SK-N-SH (cell line): ENCODE data around the gene PDZD2. TPM values are rescaled to one million over a fixed set of nuclear protein-coding genes. Genes with fewer than 3 reads are reported as not detected.

Experiments
- CTCF ChIA-PET: fragments of 300-600, 350-600 bp; formaldehyde crosslinking; extraction: SDS; loops from one replicate; lab custom pipeline; 2021; lab: Yijun Ruan, JAX
- POLR2A ChIA-PET: fragments of 350-600 bp; sonication (Branson Sonifier 250); formaldehyde crosslinking; extraction: SDS; loops from one replicate; lab custom pipeline; 2020; ENCODE audit warnings: antibody characterized with exemption, inconsistent platforms; lab: Yijun Ruan, JAX
- DNase-seq: peaks from one replicate; pipeline ENCODE4 v3.0.0; 2012
- H2AFZ ChIP-seq: fragments of 200-600 bp; sonication (generic); 2 replicates; pipeline ENCODE4 v1.8.1; 2016; ENCODE audit warnings: antibody characterized with exemption, mild to moderate bottlenecking, low read depth
- H3F3A ChIP-seq: fragments of 200-600 bp; sonication (generic); replicated peaks from 2 replicates; pipeline ENCODE3; 2016; ENCODE audit warnings: antibody characterized with exemption, mild to moderate bottlenecking; ENCODE audit not compliant: insufficient read depth
- H3K27ac ChIP-seq, 2 experiments: fragments of 200-500 bp in 1 of 2; fragments of 200-600 bp in 1 of 2; sonication (Bioruptor generic) in 1 of 2; sonication (generic), shearing (Covaris generic) in 1 of 2; 2 replicates each; pipeline versions ENCODE4 v1.5.1 to v1.6.1; 2014 to 2016; ENCODE audit warnings: low read depth in 2 of 2, inconsistent platforms in 1 of 2, low read length in 1 of 2, mild to moderate bottlenecking in 1 of 2, mixed read lengths in 1 of 2
- H3K27me3 ChIP-seq: fragments of 200-600 bp; sonication (generic), shearing (Covaris generic); 2 replicates; pipeline ENCODE4 v1.6.1; 2016; ENCODE audit warnings: mixed run types; ENCODE audit not compliant: insufficient read depth
- H3K36me3 ChIP-seq, 2 experiments: fragments of 200-500 bp in 1 of 2; fragments of 200-600 bp in 1 of 2; sonication (Bioruptor generic) in 1 of 2; sonication (generic) in 1 of 2; replicated peaks in 1 of 2; 2 replicates each; pipeline versions ENCODE3 to v1.5.1; 2014 to 2016; ENCODE audit warnings: low read length in 1 of 2, mild to moderate bottlenecking in 1 of 2; ENCODE audit not compliant: insufficient read depth in 2 of 2, control insufficient read depth in 1 of 2
- H3K4me1 ChIP-seq, 2 experiments: fragments of 200-500 bp in 1 of 2; fragments of 200-600 bp in 1 of 2; sonication (Bioruptor generic) in 1 of 2; sonication (generic), shearing (Covaris generic) in 1 of 2; 2 replicates each; pipeline versions ENCODE4 v1.5.1 to v1.6.1; 2014 to 2016; ENCODE audit warnings: low read depth in 1 of 2, low read length in 1 of 2, mixed run types in 1 of 2; ENCODE audit not compliant: insufficient read depth in 2 of 2, control insufficient read depth in 1 of 2
- H3K4me2 ChIP-seq: fragments of 200-600 bp; sonication (generic), shearing (Covaris generic); 2 replicates; pipeline ENCODE4 v1.6.1; 2017; ENCODE audit warnings: mixed run types
- H3K4me3 ChIP-seq, 2 experiments: fragments of 200-500 bp in 1 of 2; fragments of 200-600 bp in 1 of 2; sonication (Bioruptor generic) in 1 of 2; sonication (generic), shearing (Covaris generic) in 1 of 2; 2 replicates each; pipeline versions ENCODE4 v1.5.1 to v1.8.1; 2014 to 2016; ENCODE audit warnings: low read depth in 2 of 2, inconsistent platforms in 1 of 2, low read length in 1 of 2, mild to moderate bottlenecking in 1 of 2, mixed read lengths in 1 of 2, moderate library complexity in 1 of 2
- H3K79me2 ChIP-seq: fragments of 200-600 bp; sonication (generic); 2 replicates; pipeline ENCODE4 v1.8.1; 2017; ENCODE audit warnings: mild to moderate bottlenecking; ENCODE audit not compliant: insufficient read depth
- H3K9ac ChIP-seq: fragments of 200-600 bp; sonication (generic); 2 replicates; pipeline ENCODE4 v1.6.1; 2017; ENCODE audit warnings: mixed run types
- H3K9me2 ChIP-seq: fragments of 200-600 bp; sonication (generic); 2 replicates; pipeline ENCODE4 v1.6.1; 2017; ENCODE audit warnings: mixed run types
- H3K9me3 ChIP-seq: fragments of 200-600 bp; sonication (generic); 2 replicates; pipeline ENCODE4 v1.6.1; 2017; ENCODE audit warnings: mixed run types, mild to moderate bottlenecking, moderate library complexity
- H4K20me1 ChIP-seq: fragments of 200-600 bp; sonication (generic); 2 replicates; pipeline ENCODE4 v1.6.1; 2017; ENCODE audit warnings: mild to moderate bottlenecking, mixed run types; ENCODE audit not compliant: insufficient read depth
- CHD2 ChIP-seq: fragments of 150-350 bp; IDR thresholded peaks from 2 replicates; pipeline ENCODE4 v1.6.1; 2018; ENCODE audit warnings: low read length; ENCODE audit not compliant: partially characterized antibody
- EP300 ChIP-seq, 2 experiments: IDR thresholded peaks; 2 replicates each; pipeline versions ENCODE4 v1.4.0 to v1.6.1; 2012; ENCODE audit warnings: borderline replicate concordance in 1 of 2, low read depth in 1 of 2, low read length in 1 of 2
- JUND ChIP-seq: IDR thresholded peaks from 2 replicates; pipeline ENCODE4 v1.4.0; 2012
- MAX ChIP-seq: IDR thresholded peaks from 2 replicates; pipeline ENCODE4 v1.4.0; 2012; ENCODE audit warnings: low read depth
- MXI1 ChIP-seq: IDR thresholded peaks from 2 replicates; pipeline ENCODE4 v1.6.1; 2012; ENCODE audit warnings: mild to moderate bottlenecking, low read depth, low read length, improper control_type of control experiment
- PBX3 ChIP-seq: IDR thresholded peaks from 2 replicates; pipeline ENCODE4; 2012
- RAD21 ChIP-seq: IDR thresholded peaks from 2 replicates; pipeline ENCODE4 v1.6.1; 2012; ENCODE audit warnings: mild to moderate bottlenecking, low read length
- RCOR1 ChIP-seq: fragments of 150-350 bp; IDR thresholded peaks from 2 replicates; pipeline ENCODE4 v1.6.1; 2017; ENCODE audit warnings: antibody characterized with exemption, low read length
- REST ChIP-seq: IDR thresholded peaks from 2 replicates; pipeline ENCODE4 v1.6.1; 2012; ENCODE audit warnings: mild to moderate bottlenecking, low read depth, low read length, moderate library complexity
- RFX5 ChIP-seq: IDR thresholded peaks from 2 replicates; pipeline ENCODE4 v1.6.1; 2012; ENCODE audit warnings: mild to moderate bottlenecking, improper control_type of control experiment, low read length
- SMC3 ChIP-seq: IDR thresholded peaks from 2 replicates; pipeline ENCODE4 v1.6.1; 2012; ENCODE audit warnings: low read depth, low read length, improper control_type of control experiment
- TAF1 ChIP-seq: IDR thresholded peaks from 2 replicates; pipeline ENCODE4 v1.6.1; 2012; ENCODE audit warnings: low read depth, mild to moderate bottlenecking, low read length, moderate library complexity, borderline replicate concordance
- USF2 ChIP-seq: fragments of 150-350 bp; IDR thresholded peaks from 2 replicates; pipeline ENCODE4 v1.6.1; 2017; ENCODE audit warnings: antibody characterized with exemption, low read length, low read depth, borderline replicate concordance
- ZBTB33 ChIP-seq: IDR thresholded peaks from 2 replicates; pipeline ENCODE4 v1.4.0; 2012; ENCODE audit warnings: low read depth, borderline replicate concordance
- WGBS: methylation state at CpG from one replicate; pipeline ENCODE4 v1.1.6; 2017; ENCODE audit warnings: low lambda C conversion rate; 5-methylcytosine and 5-hydroxymethylcytosine counted together
- polyA plus RNA-seq, 3 experiments: library from polyadenylated mRNA; depleted of rRNA; stranded (reverse); fragments of >200 nt; gene quantifications; 2 replicates each; pipeline ENCODE4 v1.2.3, GENCODE V29; 2012

Gene PDZD2
- polyA plus RNA-seq, 1 of the 3 experiments (the other 2 are of a cell fraction), result 0.13 TPM

GRCh38 chr5:31759925-31760324, 121.0 kb downstream of the PDZD2 start (continued):
- TF ChIP-seq MAX, result no peak
- no peak for TF ChIP-seq SMC3
- no peak for TF ChIP-seq ZBTB33
- no peak for TF ChIP-seq RCOR1
- no peak for TF ChIP-seq CHD2
- TF ChIP-seq PBX3, result no peak
- no peak for TF ChIP-seq MXI1
- no peak for TF ChIP-seq RFX5
- no peak for TF ChIP-seq EP300 (IDR thresholded peaks at IDR 0.05; ENCODE audit: borderline replicate concordance in 1 of 2, low read depth in 1 of 2, low read length in 1 of 2)

- Histone ChIP-seq H3K27ac (no peak overlapping the region), H3K27me3 (no peaks in the 10 kb centered on the region), H2AFZ (no peak overlapping the region), H3K79me2 (no peaks in the 10 kb centered on the region), H3K9me2 (no peaks in the 10 kb centered on the region), H3K36me3 (no peaks in the 10 kb centered on the region), H3K9me3 (no peaks in the 10 kb centered on the region), H3F3A (no peaks in the 10 kb centered on the region), H3K9ac (no peak overlapping the region), H3K4me2 (no peak overlapping the region), H3K4me1 (peaks cover 0 to 23% of the 10 kb centered on the region in 2 experiments; a peak in 1 of 4 replicates), H4K20me1 (no peaks in the 10 kb centered on the region), H3K4me3 (no peak overlapping the region)
- ChIA-PET POLR2A (interaction anchor here (0.7 kb wide), 1 partner anchor 210 kb away, joined by 3 read pairs; no protein-coding TSS in a partner anchor), CTCF (interaction anchor here (1.1 to 1.4 kb wide), 2 partner anchors 59 to 63 kb away, joined by 3 read pairs; no protein-coding TSS in a partner anchor)
- TF ChIP-seq RCOR1 (no peak), TAF1 (no peak), MXI1 (no peak), JUND (no peak), RAD21 (no peak), REST (no peak), USF2 (no peak)
- DNase-seq, result no peak
- 38% methylated on average over 5 of the region's 5 CpGs for WGBS
Observed at GRCh38 chr5:31761877-31762276, 122.9 kb downstream of the PDZD2 start.
